Naive thymus-derived CD4-positive, alpha-beta T cell (primary cell): Measurements from ENCODE around the gene SLC35G1. TPM values are rescaled to one million over a fixed set of nuclear protein-coding genes. Genes with fewer than 3 reads are reported as not detected.

Experiments used
- ATAC-seq: fragments of 150-1000 bp; cut with Tn5 transposase; 2 replicates; pipeline ENCODE4 v1.10.0; 2021; ENCODE audit warnings: mild to moderate bottlenecking, moderate library complexity
- CTCF ChIA-PET: fragments of 350-600 bp; sonication (Branson Sonifier 250); formaldehyde crosslinking; loops from one replicate; lab custom pipeline; 2021; ENCODE audit warnings: antibody characterized with exemption; lab: Charles Lee
- POLR2A ChIA-PET: fragments of 350-600 bp; sonication (Branson Sonifier 250); formaldehyde crosslinking; loops from one replicate; lab custom pipeline; 2021; ENCODE audit warnings: antibody characterized with exemption, inconsistent platforms; lab: Charles Lee
- DNase-seq, 9 donors: peaks; one replicate each; pipeline versions ENCODE4 v3.0.0 to v3.0.0-alpha.2; 2020 to 2022; ENCODE audit warnings: mixed read lengths in 1 of 9
- H3K27ac ChIP-seq: one replicate; pipeline ENCODE4 v1.7.0; 2013; ENCODE audit warnings: mild to moderate bottlenecking, low read depth, low read length, moderate library complexity
- H3K27me3 ChIP-seq, 2 donors: one replicate each; pipeline ENCODE4 v1.7.0; 2013; ENCODE audit warnings: low read length in 2 of 2, mild to moderate bottlenecking in 2 of 2, moderate library complexity in 2 of 2; ENCODE audit not compliant: control insufficient read depth in 2 of 2, insufficient read depth in 2 of 2
- H3K36me3 ChIP-seq, 3 experiments: 1 replicate in 2 of 3; 2 replicates in 1 of 3; pipeline ENCODE4 v1.7.0; 2013; ENCODE audit warnings: low read length in 3 of 3, mild to moderate bottlenecking in 3 of 3, moderate library complexity in 1 of 3; ENCODE audit not compliant: insufficient read depth in 3 of 3, control insufficient read depth in 2 of 3
- H3K4me1 ChIP-seq, 2 donors: one replicate each; pipeline ENCODE4 v1.7.0; 2013; ENCODE audit warnings: low read length in 2 of 2, mild to moderate bottlenecking in 2 of 2, moderate library complexity in 1 of 2; ENCODE audit not compliant: control insufficient read depth in 2 of 2, insufficient read depth in 2 of 2
- H3K4me3 ChIP-seq: 2 replicates; pipeline ENCODE4 v1.7.0; 2013; ENCODE audit warnings: mild to moderate bottlenecking, low read length
- H3K9me3 ChIP-seq, 3 experiments: 1 replicate in 2 of 3; 2 replicates in 1 of 3; pipeline ENCODE4 v1.7.0; 2013; ENCODE audit warnings: low read length in 3 of 3; ENCODE audit not compliant: control insufficient read depth in 2 of 3
- H3K27ac Mint-ChIP-seq, 9 donors: one replicate each; pipeline ENCODE4 v1.8.0; 2020 to 2022; ENCODE audit warnings: mixed read lengths in 9 of 9, mild to moderate bottlenecking in 8 of 9, moderate library complexity in 5 of 9, inconsistent platforms in 2 of 9
- H3K27me3 Mint-ChIP-seq, 5 donors: one replicate each; pipeline ENCODE4 v1.8.0; 2021 to 2022; ENCODE audit warnings: mixed read lengths in 5 of 5, mild to moderate bottlenecking in 1 of 5
- H3K36me3 Mint-ChIP-seq, 5 donors: one replicate each; pipeline ENCODE4 v1.8.0; 2020 to 2022; ENCODE audit warnings: mixed read lengths in 5 of 5, mild to moderate bottlenecking in 3 of 5, inconsistent platforms in 1 of 5
- H3K4me1 Mint-ChIP-seq, 7 donors: one replicate each; pipeline ENCODE4 v1.8.0; 2020 to 2022; ENCODE audit warnings: mixed read lengths in 7 of 7, mild to moderate bottlenecking in 3 of 7, inconsistent platforms in 1 of 7
- H3K4me3 Mint-ChIP-seq, 10 donors: one replicate each; pipeline ENCODE4 v1.8.0; 2020 to 2022; ENCODE audit warnings: mild to moderate bottlenecking in 10 of 10, mixed read lengths in 10 of 10, moderate library complexity in 6 of 10, inconsistent platforms in 2 of 10
- H3K9me3 Mint-ChIP-seq, 11 donors: one replicate each; pipeline ENCODE4 v1.8.0; 2020 to 2022; ENCODE audit warnings: mixed read lengths in 11 of 11, mild to moderate bottlenecking in 4 of 11, inconsistent platforms in 1 of 11, moderate library complexity in 1 of 11
- intact Hi-C, 2 donors: fragments of 100-400 bp; cut with micrococcal nuclease; formaldehyde crosslinking; loops; one replicate each; pipeline ENCODE4 v1.15.1; 2023
- polyA plus RNA-seq, 2 donors: library from polyadenylated mRNA; unstranded; fragments of 300-500 nt; fragmentation: Illumina TruSeq; gene quantifications; one replicate each; pipeline ENCODE4 v1.2.3, GENCODE V29; 2021
- total RNA-seq, 6 experiments: library from RNA in 5 of 6; stranded (reverse) in 5 of 6; gene quantifications; 1 replicate in 5 of 6; 2 replicates in 1 of 6; pipeline ENCODE4 v1.2.3 and lab custom pipeline; 2021 to 2026

SLC35G1 gene
- total and polyA plus RNA-seq, 7 experiments from 2014 or later = 2.4 to 7.2 (median 4.5) TPM

DNA sequence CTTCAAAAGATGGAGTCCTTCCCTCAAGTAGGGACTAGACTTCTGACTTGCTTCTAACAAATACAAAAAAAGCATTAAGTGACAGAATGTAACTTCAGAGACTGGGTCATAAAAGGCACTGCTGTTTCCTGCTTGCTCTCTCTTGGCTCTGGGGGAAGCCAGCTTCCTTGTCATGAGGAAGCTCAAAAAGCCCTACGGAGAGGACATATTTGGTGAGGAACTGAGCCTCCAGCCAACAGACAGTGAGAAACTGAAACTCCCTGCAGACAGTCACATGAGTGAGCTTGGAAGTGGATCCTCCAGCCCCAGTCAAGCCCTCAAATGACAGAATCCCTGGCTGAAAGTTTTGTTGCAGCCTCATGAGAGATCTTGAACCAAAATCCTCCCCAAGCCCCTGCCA, 26.3 kb upstream of the SLC35G1 start:
- Histone ChIP-seq H3K4me1 (no peaks in the 10 kb centered on the region), H3K27me3 (no peaks in the 10 kb centered on the region), H3K4me3 (no peak overlapping the region), H3K9me3 (no peaks in the 10 kb centered on the region), H3K36me3 (no peaks in the 10 kb centered on the region), H3K27ac (no peak overlapping the region)
- H3K27me3 Mint-ChIP-seq = peaks cover 13 to 41% (median 25%) of the 10 kb centered on the region in 5 donors
- H3K27ac Mint-ChIP-seq = no peak overlapping the region
- H3K36me3 Mint-ChIP-seq = no peaks in the 10 kb centered on the region
- peaks cover 0 to 2% (median 0%) of the 10 kb centered on the region in 7 donors for H3K4me1 Mint-ChIP-seq
- intact Hi-C loops = no loop called here
- no peaks in the 10 kb centered on the region for H3K9me3 Mint-ChIP-seq
- ATAC-seq (no peak), DNase-seq (no peak)
- ChIA-PET CTCF (no interaction called here), POLR2A (no interaction called here)
- no peak overlapping the region for H3K4me3 Mint-ChIP-seq

DNA sequence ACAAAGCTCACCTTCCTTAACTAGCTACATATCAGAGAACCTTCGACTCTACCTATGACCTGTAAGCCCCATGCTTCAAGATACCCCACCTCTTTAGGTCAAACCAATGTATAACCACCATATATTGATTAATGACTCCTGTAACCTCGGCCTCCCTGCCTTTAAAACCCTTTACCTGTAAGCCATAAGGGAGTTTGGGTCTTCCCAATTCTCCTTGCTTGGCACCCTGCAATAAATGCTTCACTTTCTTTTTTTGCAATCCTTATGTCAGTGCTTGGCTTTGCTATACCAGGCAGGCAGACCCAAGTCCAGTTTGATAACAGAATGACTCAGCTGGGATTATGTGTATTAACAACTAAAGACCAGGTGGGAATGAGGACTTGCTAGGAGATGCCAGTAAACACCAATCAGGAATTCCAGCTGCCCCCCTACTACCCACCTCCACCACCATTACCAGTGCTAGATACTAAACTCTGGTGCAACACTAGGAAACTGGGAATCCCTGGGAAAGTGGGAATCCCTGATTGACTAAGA, 22.0 kb upstream of the SLC35G1 start:
- Mint-ChIP-seq H3K27me3 (peaks cover 36 to 64% (median 49%) of the 10 kb centered on the region in 5 donors), H3K9me3 (peaks cover 0 to 2% (median 0%) of the 10 kb centered on the region in 11 donors), H3K4me1 (no peaks in the 10 kb centered on the region), H3K27ac (no peak overlapping the region), H3K4me3 (no peak overlapping the region), H3K36me3 (no peaks in the 10 kb centered on the region)
- intact Hi-C loops = no loop called here
- H3K27me3 ChIP-seq = no peaks in the 10 kb centered on the region
- H3K27ac ChIP-seq = no peak overlapping the region
- no peak for ATAC-seq
- H3K9me3 ChIP-seq = no peaks in the 10 kb centered on the region
- no peaks in the 10 kb centered on the region for H3K4me1 ChIP-seq
- no peak for DNase-seq
- no peak overlapping the region for H3K4me3 ChIP-seq
- H3K36me3 ChIP-seq = no peaks in the 10 kb centered on the region
- CTCF ChIA-PET = interaction anchor here (1.0 kb wide), 1 partner anchor 45 kb away, joined by 3 read pairs; no protein-coding TSS in a partner anchor
- POLR2A ChIA-PET = no interaction called here

DNA sequence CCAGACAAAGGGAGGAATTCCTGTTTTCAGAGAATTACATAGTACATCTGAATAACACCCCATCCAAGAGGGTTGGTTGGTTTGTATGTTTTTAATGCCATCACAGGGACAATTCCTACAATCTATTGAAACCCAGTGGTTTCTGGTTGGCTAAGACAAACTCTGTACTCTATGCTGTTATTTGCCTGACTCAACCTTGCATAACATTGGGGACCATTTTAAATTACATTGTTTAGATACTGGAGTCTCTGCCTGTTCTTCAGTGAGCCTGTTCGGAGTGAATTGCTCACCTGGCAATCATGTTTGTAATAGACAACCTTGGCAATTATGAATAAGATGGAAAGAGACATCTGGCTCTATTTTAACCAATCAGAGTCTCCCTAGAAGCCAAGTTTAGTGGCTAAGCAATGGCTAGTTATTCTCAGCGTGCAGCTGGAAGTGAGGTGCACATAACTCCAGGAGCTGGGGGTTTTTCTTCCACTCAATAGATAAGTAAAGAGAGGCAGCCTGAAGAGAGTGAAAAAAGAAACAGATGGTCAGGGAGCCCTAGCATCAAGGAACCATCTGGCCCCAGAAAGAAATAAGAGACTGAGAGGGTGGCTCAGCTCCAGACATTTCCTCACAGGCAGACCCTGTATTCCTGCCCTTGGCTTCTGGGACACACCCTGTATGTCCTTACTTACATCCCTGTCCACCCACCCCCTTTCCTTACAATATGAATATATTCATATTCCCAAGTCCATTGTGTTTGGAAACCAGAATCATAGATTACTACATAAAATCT, 21.2 kb upstream of the SLC35G1 start:
- peaks cover 0 to 2% (median 0%) of the 10 kb centered on the region in 11 donors for H3K9me3 Mint-ChIP-seq
- CTCF ChIA-PET = no interaction called here
- Histone ChIP-seq H3K4me3 (no peak overlapping the region), H3K4me1 (no peaks in the 10 kb centered on the region), H3K27me3 (peaks cover 0 to 2% of the 10 kb centered on the region in 2 donors), H3K27ac (no peak overlapping the region), H3K9me3 (no peaks in the 10 kb centered on the region), H3K36me3 (no peaks in the 10 kb centered on the region)
- intact Hi-C loops = no loop called here
- H3K4me1 Mint-ChIP-seq = no peaks in the 10 kb centered on the region
- H3K27me3 Mint-ChIP-seq = peaks cover 30 to 64% (median 54%) of the 10 kb centered on the region in 5 donors
- ATAC-seq (no peak), DNase-seq (no peak)
- H3K4me3 Mint-ChIP-seq = no peak overlapping the region
- no peak overlapping the region for H3K27ac Mint-ChIP-seq
- no peaks in the 10 kb centered on the region for H3K36me3 Mint-ChIP-seq
- POLR2A ChIA-PET = no interaction called here

DNA sequence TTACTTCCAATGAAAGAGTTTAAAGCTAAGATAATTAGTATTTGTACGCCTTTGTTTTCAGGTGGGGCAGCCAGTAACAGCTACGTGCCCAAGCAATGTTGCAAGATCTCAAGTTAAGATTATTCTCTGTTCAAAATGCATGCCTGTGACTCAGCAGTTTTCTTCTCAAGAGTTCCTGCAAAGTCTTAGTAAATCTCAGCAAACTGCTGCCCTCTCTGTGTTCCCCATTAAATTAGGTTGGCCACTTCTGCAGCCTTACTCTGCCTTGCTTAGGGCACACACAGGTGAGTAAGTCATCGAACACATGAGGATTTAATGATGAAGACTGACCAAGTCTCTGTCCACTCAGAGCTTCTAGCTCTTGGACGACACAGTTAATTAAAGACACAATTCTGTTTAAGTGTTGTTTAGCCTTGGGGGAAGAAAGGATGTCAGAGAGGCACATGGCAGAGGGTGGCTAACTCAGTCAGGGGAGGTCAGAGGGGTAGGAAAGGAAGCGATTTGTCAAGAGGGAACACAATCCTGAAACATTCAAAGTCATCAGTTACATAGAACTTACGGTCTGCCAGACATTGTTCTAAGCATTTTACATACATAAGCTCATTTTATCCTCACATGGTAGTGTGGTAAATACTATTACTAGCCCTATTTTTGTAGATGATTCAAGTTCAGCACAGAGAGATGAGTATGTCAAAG, 20.2 kb upstream of the SLC35G1 start:
- CTCF ChIA-PET = no interaction called here
- Histone ChIP-seq H3K4me1 (no peaks in the 10 kb centered on the region), H3K27me3 (peaks cover 0 to 2% of the 10 kb centered on the region in 2 donors), H3K4me3 (no peak overlapping the region), H3K9me3 (no peaks in the 10 kb centered on the region), H3K36me3 (no peaks in the 10 kb centered on the region), H3K27ac (no peak overlapping the region)
- ATAC-seq (no peak), DNase-seq (no peak)
- POLR2A ChIA-PET = no interaction called here
- Mint-ChIP-seq H3K9me3 (peaks cover 0 to 2% (median 0%) of the 10 kb centered on the region in 11 donors), H3K4me1 (no peaks in the 10 kb centered on the region), H3K27me3 (peaks cover 30 to 58% (median 50%) of the 10 kb centered on the region in 5 donors), H3K36me3 (no peaks in the 10 kb centered on the region), H3K4me3 (no peak overlapping the region), H3K27ac (no peak overlapping the region)
- intact Hi-C loops = no loop called here

DNA sequence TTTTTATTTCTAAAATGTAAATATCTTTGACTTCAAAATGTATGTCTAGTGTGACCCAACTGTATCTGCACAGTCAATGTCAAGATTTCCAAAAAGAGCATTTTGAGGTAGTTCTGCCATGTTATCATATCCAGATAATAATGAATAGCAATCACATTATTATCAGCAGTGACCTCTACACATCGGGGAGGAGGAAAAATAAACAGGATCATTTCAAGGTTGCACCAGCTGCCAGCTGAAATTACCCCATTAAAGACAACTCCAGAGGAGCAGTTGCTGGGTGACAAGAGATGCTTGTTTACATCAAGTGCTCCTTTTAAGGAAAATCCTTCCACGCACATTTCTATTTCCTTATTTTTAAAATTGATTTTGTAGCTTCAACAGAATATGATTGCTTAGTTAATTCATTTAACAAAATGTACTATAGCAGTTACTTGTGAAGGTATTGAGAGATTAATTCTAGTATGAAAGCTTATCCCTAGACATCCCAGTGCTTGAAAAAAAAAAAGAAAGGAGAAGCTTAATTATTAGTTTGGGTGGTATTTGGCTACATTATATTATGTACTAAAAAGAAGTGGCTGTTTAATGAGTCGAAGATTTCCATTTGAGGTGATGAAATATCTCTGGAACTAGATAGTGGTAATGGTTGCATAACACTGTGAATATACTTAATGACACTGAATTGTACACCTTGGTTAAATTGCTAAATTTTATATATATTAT, 19.3 kb upstream of the SLC35G1 start:
- DNase-seq = no peak
- Histone ChIP-seq H3K27me3 (peaks cover 0 to 2% of the 10 kb centered on the region in 2 donors), H3K27ac (no peak overlapping the region), H3K4me1 (no peaks in the 10 kb centered on the region), H3K9me3 (no peaks in the 10 kb centered on the region), H3K4me3 (no peak overlapping the region), H3K36me3 (no peaks in the 10 kb centered on the region)
- H3K4me1 Mint-ChIP-seq = no peaks in the 10 kb centered on the region
- ChIA-PET POLR2A (no interaction called here), CTCF (interaction anchor here (0.6 kb wide), 1 partner anchor 20 kb away, joined by 3 read pairs; no protein-coding TSS in a partner anchor)
- H3K36me3 Mint-ChIP-seq = no peaks in the 10 kb centered on the region
- H3K4me3 Mint-ChIP-seq = no peak overlapping the region
- no peak overlapping the region for H3K27ac Mint-ChIP-seq
- intact Hi-C loops = no loop called here
- peaks cover 30 to 55% (median 50%) of the 10 kb centered on the region in 5 donors for H3K27me3 Mint-ChIP-seq
- peaks cover 0 to 2% (median 0%) of the 10 kb centered on the region in 11 donors for H3K9me3 Mint-ChIP-seq
- ATAC-seq = no peak

DNA sequence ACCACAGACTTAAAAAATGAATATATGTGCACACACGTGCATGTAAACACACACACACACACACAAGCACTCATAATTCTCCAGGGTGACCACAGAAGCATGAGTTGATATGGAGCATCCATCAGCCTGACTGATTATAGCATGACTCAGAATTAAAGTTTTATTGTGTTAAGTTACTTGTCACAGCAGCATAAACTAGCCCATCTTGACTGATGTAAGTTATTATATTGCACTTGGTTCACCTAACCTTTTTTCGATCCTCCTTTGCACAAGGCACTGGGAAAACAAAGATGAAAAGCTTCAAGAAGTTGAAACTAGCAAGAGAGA, 18.8 kb upstream of the SLC35G1 start:
- ATAC-seq = no peak
- POLR2A ChIA-PET = no interaction called here

More for the DNA sequence above, 18.8 kb upstream of the SLC35G1 start:
- Mint-ChIP-seq H3K27ac (no peak overlapping the region), H3K9me3 (peaks cover 0 to 2% (median 0%) of the 10 kb centered on the region in 11 donors), H3K36me3 (no peaks in the 10 kb centered on the region), H3K4me3 (no peak overlapping the region), H3K27me3 (peaks cover 31 to 57% (median 50%) of the 10 kb centered on the region in 5 donors), H3K4me1 (no peaks in the 10 kb centered on the region)
- intact Hi-C loops = no loop called here
- no peak for DNase-seq
- no peaks in the 10 kb centered on the region for H3K9me3 ChIP-seq
- H3K4me1 ChIP-seq = no peaks in the 10 kb centered on the region
- H3K36me3 ChIP-seq = no peaks in the 10 kb centered on the region
- H3K27me3 ChIP-seq = peaks cover 0 to 2% of the 10 kb centered on the region in 2 donors
- no peak overlapping the region for H3K4me3 ChIP-seq
- no peak overlapping the region for H3K27ac ChIP-seq
- CTCF ChIA-PET = no interaction called here
